ENCODE data around the gene SIRPA.

The SIRPA gene

GRCh38 chr20:1888796-1889463, 6.3 kb upstream of the SIRPA start:
- DNase-seq = no peak

DNA sequence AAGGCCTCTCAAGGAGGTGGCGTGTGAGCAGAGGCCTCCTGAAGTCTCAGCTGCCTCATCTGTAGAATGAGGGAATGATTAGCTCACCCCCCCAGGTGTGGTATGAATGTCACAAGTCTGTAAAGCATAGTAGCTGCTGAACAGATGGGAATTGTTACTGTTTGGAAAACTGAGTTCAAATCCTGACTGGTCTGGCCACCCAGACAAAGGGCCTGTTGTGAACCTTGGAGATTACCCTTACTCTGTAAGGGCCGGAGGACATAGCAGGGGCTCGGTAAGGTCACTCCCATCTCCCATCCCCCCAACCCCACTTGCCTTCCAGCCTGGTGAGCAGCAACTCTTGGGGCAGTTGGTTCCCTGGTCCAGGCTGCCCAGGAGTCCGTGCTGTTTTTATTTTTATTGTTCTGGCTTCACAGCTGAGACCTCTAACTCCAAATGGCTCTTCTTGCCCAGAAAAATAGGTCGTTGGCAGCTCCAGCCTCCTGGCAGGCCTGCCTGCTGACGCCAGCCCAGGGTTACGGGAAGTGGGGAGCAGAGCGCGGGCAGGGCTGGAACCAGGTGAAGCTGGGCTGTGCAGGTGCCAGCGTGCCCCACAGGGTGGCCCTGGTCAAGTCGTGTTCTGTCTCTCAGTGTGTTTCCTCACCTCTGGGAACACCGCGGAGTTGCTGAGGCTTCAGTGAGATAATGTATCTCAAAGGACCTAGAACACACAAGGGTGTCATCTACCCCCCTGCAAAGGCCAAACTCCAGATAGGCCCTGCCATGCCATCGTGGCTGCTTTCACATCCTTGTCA, 4.5 kb upstream of the SIRPA start:
- no peak for DNase-seq

DNA sequence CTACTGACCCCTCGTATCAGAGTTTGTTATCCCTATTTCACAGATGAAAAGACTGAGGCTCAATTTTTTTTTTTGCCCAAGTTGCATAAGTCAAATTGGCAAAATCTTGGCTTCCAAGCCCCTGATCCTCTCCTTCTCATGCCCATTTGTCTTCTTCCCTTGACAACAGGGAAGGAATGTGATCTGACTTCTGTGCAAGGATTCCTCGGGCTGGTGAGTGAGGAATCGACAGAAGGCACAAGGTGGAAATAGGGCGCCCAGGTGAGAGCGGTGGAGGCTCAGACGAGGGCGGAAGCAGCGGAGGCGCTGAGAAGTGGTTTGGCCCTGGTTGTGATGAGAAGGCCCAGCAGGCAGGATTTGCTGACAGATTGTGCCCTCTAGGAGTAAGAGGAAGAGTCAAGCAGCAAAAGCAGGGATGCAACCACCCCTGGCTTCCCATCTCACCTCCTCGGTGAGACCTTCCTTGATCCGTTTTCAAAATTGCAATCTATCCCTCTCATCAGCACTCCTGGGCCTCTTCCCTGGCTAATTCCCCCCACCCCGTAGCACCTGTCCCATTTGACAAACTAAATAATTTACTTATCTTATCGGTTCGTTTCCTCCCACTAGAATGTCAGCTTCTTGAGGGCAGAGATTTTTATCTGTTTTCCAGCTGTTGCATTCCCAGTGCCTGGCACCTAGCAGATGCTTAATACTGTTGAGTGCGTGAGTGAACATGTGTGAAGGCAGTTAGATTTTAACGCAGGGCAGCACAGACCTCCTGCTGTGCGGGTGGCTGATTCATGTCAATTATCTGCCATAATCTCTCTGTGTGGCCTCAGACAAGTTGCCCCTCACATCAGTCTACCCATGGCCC, 3.7 kb upstream of the SIRPA start:
- no peak for DNase-seq

GRCh38 chr20:1892119-1892385, 3.2 kb upstream of the SIRPA start:
- no peak for DNase-seq

- DNase-seq = no peak
Measured at GRCh38 chr20:1893721-1894470, 1.3 kb upstream of the SIRPA start.

GRCh38 chr20:1894471-1894950, 696 bp upstream of the SIRPA start:
- DNase-seq = no peak

GRCh38 chr20:1895674-1896483, 672 bp downstream of the SIRPA start:
- DNase-seq = no peak

DNA sequence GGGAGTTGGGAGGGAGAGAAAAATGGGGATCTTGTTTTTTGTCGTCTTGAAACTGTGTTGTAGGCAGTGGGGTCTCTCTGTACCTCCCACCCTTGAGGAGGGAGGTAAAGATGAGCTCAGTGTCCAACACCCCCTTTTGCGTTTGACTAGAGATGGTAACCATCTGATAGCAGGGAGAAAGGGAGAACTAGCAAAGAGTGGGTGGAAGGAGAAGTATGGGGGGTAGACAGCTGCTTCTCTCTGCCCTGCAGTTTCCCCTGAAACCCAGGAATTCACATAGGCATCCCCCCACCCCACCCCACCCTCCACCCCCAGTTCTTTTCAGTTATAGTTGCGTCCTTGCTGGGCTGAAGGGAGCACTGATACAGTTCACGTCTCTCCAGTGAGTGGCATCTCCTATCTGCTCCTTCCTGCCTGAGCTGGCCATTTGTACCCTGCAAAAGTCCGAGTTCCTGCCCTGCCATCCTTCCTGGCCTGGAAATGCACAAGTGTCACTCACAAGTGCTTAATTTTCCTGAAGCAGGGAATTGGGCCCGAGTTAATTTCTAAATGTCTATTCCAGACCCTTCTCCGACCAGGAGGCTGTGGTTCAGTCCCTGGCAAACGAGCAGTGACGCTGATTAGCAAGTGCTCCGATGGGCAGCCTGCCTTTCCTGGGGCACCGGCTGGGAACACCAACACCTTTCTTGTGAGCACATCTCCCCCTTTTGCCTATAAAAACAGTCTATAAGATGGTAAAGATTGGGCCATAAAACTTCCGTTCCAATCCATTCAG, 1.5 kb downstream of the SIRPA start:
- DNase-seq = no peak

DNA sequence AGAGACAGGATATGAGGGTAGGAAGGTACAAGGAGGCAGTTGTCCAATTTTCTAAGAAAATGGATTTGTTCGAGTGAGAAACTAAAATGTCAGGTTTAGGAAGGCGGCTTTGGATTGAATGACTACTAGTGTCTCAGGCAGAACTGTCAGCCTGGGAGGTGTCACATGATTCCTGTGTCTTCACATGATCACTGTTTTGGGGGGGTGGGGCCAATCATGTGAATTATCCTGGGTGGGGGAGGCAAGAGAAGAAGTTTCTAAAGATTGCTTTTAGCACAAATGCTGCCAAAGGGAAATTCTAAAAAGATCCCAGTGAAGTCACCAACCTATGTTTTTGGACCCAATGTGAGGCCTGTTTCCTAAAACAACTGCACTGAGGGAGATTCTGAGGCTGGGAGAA, 2.3 kb downstream of the SIRPA start:
- no peak for DNase-seq

DNA sequence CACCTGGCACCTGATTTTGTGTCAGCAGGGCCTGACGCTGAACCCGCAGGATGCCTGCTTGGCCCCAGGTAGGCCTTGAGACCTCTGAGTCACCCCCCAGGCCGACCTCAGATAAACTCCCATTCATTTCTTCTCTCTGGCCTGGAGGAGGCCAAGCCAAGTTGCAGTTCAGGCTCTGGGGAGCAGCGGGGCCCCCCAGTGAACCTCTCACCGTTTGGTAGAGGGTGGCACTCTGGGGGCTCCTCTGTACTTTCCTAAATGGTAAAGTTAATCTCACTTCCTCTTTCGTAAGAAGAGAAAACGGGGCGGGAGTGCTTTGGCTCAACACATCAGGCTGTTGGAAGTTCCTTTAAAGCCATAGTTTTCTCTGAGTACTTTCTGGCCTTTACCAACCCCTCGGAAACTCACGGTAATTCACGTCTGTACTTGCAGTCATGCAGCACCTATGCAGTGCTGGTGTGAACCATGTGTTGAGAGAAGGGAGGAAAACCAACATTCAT, 2.8 kb downstream of the SIRPA start:
- DNase-seq = no peak

DNA sequence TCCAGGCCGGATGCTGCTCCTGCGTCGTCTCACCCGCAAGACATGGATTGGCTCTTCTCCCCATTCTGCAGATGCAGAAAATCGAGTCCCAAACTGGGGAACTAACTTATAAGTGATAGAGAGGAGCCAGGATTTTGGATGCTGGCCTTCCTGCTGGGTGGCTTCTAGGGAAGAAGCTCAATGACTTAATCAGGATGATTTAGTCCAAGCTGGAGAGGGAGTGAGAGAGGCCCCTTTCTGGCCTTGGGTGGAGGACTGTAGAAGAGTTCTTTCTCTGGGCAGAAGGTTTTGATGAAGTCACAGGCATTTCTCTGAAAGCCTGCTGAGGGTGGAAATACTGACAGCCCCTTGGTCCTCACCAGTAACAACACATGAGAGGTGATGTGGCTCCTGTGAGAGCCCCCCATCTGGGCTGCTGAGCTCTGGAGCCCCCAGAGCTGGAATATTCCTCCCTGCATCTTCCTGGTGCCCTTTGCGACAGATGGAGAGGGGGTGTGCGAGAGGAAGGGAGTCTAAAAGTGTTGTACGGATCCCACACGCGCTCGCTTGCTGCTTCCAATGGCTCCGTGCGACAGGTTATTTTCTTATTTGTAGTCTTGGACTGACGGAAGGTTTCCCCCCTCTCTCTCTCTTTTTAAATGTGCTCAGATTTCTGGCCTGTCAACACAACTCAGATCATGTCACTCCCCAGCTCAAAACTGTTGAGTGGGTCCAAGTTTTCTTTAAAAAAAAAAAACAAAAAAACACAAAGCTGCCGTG, 3.5 kb downstream of the SIRPA start:
- DNase-seq = no peak

DNA sequence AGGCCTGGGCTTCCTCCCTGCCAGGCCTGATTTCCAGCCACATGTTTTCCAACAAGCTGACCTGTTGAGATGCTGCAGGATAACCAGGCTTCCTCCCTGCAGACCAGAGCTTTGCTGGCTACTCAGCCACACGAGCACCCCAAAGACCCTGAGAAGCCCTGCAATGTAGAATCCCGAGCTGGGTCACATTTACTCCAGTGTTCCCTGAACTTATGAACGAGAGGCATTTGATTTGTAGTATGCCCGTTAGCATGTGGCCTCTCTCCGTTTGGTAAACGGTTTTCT, 4.0 kb downstream of the SIRPA start:
- DNase-seq = no peak

DNA sequence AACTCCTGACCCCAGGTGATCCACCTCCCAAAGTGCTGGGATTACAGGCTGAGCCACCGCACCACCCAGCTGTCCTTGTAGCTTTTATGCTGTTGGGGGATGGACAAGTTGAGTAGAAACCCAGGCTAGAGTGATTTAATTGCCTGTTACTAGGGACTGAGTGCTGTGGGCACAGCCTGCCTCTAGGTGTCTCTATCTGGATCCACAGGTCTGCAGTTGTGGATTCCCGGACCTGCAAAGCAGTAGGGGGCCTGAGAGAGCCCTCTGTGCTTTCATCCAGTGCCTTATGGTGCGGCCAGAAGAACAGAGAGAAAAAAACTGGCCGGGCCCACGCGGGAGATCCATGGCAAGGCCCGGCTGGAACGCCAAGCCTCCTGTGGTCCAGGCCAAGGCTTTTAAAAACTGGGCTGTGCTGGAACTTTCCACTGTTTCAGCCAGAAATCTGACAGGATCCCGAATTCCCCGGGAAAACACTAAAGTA, 5.2 kb downstream of the SIRPA start:
- DNase-seq = no peak

GRCh38 chr20:1901704-1902103, 6.5 kb downstream of the SIRPA start:
- DNase-seq = no peak

DNA sequence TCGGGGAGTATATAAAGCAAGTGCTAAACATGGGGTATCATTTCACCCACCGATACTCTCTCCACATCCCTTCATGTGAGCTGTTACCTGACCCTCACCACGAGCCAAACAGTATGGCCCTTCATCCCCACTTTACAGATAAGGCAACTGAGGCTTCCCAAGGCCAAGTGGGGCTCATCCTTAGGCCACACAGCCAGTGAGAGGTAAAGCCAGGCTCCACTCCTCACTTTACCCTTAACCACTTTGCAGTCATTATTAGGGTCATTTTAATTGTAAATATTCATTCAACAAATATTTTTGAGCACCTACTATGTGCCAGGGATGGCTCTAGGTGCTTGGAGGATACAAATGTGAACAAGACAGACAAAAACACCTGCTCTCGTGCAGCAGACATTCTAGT, 7.0 kb downstream of the SIRPA start:
- no peak for DNase-seq

- no peak for DNase-seq
Measured at GRCh38 chr20:1904135-1904534, 8.9 kb downstream of the SIRPA start.

DNA sequence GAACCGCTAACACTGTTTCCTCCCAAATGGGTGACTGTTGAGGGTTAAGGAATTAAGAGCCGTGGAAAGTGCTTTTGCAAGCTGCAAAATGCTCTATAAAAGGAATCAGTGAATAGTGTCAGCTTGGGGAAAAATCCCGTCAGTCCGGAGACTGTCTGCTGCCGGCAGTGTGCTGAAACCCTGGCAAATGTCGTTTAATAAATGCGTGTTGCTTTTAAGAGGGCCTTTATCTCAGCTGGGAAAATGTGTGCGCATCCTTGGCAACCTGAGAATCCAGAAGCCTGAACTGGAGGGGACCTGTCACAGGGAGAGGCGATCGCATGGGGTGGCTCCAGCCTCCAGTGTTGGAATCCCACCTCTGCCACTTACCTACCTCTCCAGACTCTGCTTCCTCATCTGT, 9.8 kb downstream of the SIRPA start:
- DNase-seq = no peak

DNA sequence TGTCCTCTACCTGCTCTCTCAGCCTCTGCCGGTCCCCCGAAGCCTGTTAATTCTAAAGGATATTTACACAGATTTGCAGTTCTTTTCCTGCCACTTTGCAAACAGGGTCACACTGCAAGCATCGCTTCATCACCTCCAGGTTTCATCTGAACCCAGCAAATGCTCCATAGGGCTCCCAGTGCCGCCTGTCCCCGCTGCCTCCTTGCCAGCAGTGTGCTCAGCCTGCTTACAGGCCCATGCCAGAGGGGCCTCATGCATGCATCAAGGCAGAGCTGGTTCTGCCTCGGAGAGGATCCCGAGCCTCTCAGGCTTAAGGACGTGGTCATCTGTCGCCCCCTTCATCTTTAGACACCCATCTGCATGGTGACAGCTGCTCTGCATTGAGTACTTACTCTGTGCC, 10.5 kb downstream of the SIRPA start:
- DNase-seq = no peak

DNA sequence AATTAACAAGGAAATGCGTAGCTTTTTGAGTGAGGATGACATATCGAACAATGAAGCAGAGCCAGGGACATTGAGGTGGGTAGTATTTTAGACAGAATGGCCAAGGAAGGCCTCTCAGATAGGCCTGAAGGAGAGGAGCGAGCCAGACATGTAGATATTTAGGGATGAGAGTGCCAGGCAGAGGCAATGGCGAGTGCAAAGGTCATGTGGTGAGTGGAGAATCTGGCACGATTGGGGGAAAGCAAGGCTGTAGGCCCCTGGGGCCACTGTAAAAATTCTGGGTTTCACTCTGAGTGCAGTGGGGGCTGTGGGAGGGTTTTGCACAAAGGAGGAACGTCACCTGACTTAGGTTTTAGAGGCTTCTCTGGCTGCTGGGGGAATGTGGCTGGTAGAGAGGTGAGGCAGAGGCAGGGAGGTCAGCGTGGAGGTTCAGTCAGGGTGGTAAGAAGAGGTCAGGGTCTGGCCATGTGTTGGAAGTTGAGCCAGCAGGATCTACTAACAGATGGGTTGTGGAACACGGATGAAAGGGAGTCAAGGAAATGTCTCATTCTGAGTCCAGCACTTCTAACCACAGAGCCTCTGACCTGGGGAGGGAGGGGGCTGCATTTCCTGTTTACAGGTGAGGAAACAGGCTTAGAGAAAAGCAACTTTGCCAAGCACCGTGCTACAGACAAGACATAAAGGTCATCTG, 11.3 kb downstream of the SIRPA start:
- no peak for DNase-seq

DNA sequence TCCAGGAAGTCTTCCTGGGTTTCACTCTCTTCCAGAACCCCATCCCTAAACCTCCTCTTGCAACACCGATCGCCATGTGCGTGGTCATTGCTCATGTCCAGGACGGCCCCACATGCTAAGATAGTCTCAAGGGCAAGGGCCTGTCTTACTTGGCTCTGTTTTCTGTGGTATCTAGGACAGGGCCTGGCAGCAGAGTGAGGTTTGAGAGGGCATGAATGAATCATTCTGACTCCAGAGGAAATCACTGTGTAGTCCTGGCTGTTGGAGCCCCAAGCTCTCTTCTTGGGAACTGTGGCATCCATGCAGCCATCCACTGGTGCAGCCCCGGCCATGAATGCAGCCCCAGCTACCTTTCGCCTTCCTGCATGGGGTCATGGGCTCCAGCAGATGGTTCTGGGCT, 12.4 kb downstream of the SIRPA start:
- DNase-seq = no peak

Measured in activated CD4-positive, alpha-beta T cell treated with anti-CD3 and anti-CD28 coated beads for 1 hour (primary cell).